Activated naive CD8-positive, alpha-beta T cell treated with anti-CD3 and anti-CD28 coated beads, Interleukin-2, amount 10 ng/mL, durations not matched to agents 7 days and 5 days (primary cell): Measurements from ENCODE around the gene HEXD. TPM values are rescaled to one million over a fixed set of nuclear protein-coding genes. Genes with fewer than 3 reads are reported as not detected.

Source experiments
- ATAC-seq: fragments of 150-1000 bp; cut with Tn5 transposase; one replicate; pipeline ENCODE4 v1.10.0; 2021; ENCODE audit warnings: low read depth, moderate library complexity
- POLR2A ChIA-PET: fragments of 350-600 bp; sonication (Branson Sonifier 250); formaldehyde crosslinking; loops from one replicate; lab custom pipeline; 2021; ENCODE audit warnings: antibody characterized with exemption; lab: Charles Lee
- DNase-seq: peaks from one replicate; pipeline ENCODE4 v3.0.0; 2021
- H3K27ac Mint-ChIP-seq: one replicate; pipeline ENCODE4 v1.8.0; 2022; ENCODE audit warnings: mild to moderate bottlenecking, mixed read lengths
- H3K27me3 Mint-ChIP-seq: one replicate; pipeline ENCODE4 v1.8.0; 2022; ENCODE audit warnings: mild to moderate bottlenecking, moderate library complexity, mixed read lengths
- H3K36me3 Mint-ChIP-seq: one replicate; pipeline ENCODE4 v1.8.0; 2021; ENCODE audit warnings: mild to moderate bottlenecking, mixed read lengths
- H3K4me1 Mint-ChIP-seq: one replicate; pipeline ENCODE4 v1.8.0; 2021; ENCODE audit warnings: mixed read lengths
- H3K4me3 Mint-ChIP-seq: one replicate; pipeline ENCODE4 v1.8.0; 2022; ENCODE audit warnings: mild to moderate bottlenecking, moderate library complexity, mixed read lengths
- H3K9me3 Mint-ChIP-seq: one replicate; pipeline ENCODE4 v1.8.0; 2021; ENCODE audit warnings: mixed read lengths
- total RNA-seq, 2 experiments: library from RNA; stranded (reverse); gene quantifications; one replicate each; pipeline ENCODE4 v1.2.3, GENCODE V29; 2021

Gene HEXD
- total RNA-seq, 2 experiments from 2014 or later, result 84.1 to 84.8 TPM

DNA sequence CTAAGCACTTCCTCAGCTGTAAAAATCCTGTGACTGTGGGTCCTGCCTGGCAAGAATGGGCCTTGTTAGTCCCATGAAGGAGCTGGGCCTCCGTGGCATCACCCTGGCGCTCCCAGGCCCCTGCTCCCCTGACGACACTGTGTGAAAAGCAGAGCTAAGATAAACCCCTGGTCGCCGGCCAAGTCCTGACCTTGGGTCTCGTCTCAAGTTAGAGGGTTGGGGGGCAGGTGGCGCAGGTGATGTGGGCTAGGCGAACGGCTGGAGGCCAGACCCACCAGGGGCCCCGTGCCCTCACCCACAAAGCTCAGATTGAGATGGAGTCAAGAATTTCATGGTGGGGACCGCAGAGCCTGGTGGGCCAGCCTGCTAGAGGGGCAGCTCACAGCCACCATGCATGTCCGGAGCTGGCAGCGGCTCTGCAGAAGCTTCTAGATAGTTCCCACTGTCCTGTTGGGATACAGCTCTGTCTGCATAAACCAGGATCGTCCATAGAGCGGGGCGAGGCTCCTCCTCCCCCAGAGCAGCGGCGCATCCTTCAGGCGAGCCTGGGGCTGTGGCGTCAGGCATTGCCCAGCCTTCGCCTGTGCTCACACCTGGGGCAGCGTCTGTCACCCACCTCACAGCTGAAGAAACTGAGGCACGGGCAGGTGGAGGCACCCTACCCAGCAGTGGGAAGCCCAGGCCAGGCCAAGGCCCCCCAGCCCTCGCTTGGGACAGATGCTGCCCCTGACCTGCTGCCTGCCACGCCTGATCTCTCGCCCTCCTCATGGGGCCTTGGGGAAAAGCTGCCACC, 20.4 kb downstream of the HEXD start:
- peaks cover 3% of the 10 kb centered on the region for H3K4me1 Mint-ChIP-seq
- DNase-seq, result no peak
- no peaks in the 10 kb centered on the region for H3K27me3 Mint-ChIP-seq
- no peaks in the 10 kb centered on the region for H3K9me3 Mint-ChIP-seq
- no peak overlapping the region for H3K4me3 Mint-ChIP-seq
- ATAC-seq, result no peak
- POLR2A ChIA-PET, result interaction anchor here (0.7 to 2.3 kb wide), 4 partner anchors 9 to 19 kb away, joined by 3 to 11 read pairs (median 4); no protein-coding TSS in a partner anchor
- H3K27ac Mint-ChIP-seq, result no peak overlapping the region
- H3K36me3 Mint-ChIP-seq, result peaks cover 3% of the 10 kb centered on the region

- peaks cover 3% of the 10 kb centered on the region for H3K4me1 Mint-ChIP-seq
- DNase-seq (no peak), ATAC-seq (no peak)
- H3K27me3 Mint-ChIP-seq, result no peaks in the 10 kb centered on the region
- no peak overlapping the region for H3K4me3 Mint-ChIP-seq
- no peak overlapping the region for H3K27ac Mint-ChIP-seq
- H3K36me3 Mint-ChIP-seq, result peaks cover 3% of the 10 kb centered on the region
- no peaks in the 10 kb centered on the region for H3K9me3 Mint-ChIP-seq
- POLR2A ChIA-PET, result interaction anchor here (1.2 to 2.3 kb wide), 3 partner anchors 10 to 20 kb away, joined by 3 to 11 read pairs (median 4); no protein-coding TSS in a partner anchor
Measured at GRCh38 chr17:82439194-82439828, 21.2 kb downstream of the HEXD start.

GRCh38 chr17:82439829-82440365, 21.8 kb downstream of the HEXD start:
- H3K4me1 Mint-ChIP-seq, result no peaks in the 10 kb centered on the region
- H3K9me3 Mint-ChIP-seq, result no peaks in the 10 kb centered on the region
- POLR2A ChIA-PET, result interaction anchor here (1.2 to 1.3 kb wide), 2 partner anchors 9 to 20 kb away, joined by 3 to 6 read pairs; no protein-coding TSS in a partner anchor
- H3K4me3 Mint-ChIP-seq, result no peak overlapping the region
- H3K36me3 Mint-ChIP-seq, result peaks cover 3% of the 10 kb centered on the region
- no peak overlapping the region for H3K27ac Mint-ChIP-seq
- DNase-seq (no peak), ATAC-seq (no peak)
- H3K27me3 Mint-ChIP-seq, result no peaks in the 10 kb centered on the region

- H3K9me3 Mint-ChIP-seq, result no peaks in the 10 kb centered on the region
- peak overlapping the region; percentile 11 for H3K27ac Mint-ChIP-seq
- H3K4me3 Mint-ChIP-seq, result no peak overlapping the region
- H3K4me1 Mint-ChIP-seq, result no peaks in the 10 kb centered on the region
- peaks cover 3% of the 10 kb centered on the region for H3K36me3 Mint-ChIP-seq
- DNase-seq (no peak), ATAC-seq (no peak)
- H3K27me3 Mint-ChIP-seq, result no peaks in the 10 kb centered on the region
- POLR2A ChIA-PET, result interaction anchor here (1.2 to 1.3 kb wide), 2 partner anchors 9 to 21 kb away, joined by 3 to 6 read pairs; no protein-coding TSS in a partner anchor
Measured at GRCh38 chr17:82440469-82440981, 22.4 kb downstream of the HEXD start.

GRCh38 chr17:82440991-82441627, 23.0 kb downstream of the HEXD start:
- peak; percentile 5 for ATAC-seq
- Mint-ChIP-seq H3K4me3 (no peak overlapping the region), H3K4me1 (peaks cover 1% of the 10 kb centered on the region), H3K27me3 (no peaks in the 10 kb centered on the region), H3K9me3 (no peaks in the 10 kb centered on the region), H3K27ac (peak overlapping the region; percentile 60), H3K36me3 (peaks cover 3% of the 10 kb centered on the region)
- DNase-seq, result no peak
- POLR2A ChIA-PET, result interaction anchor here (1.3 kb wide), 1 partner anchor 8 kb away, joined by 6 read pairs; no protein-coding TSS in a partner anchor

DNA sequence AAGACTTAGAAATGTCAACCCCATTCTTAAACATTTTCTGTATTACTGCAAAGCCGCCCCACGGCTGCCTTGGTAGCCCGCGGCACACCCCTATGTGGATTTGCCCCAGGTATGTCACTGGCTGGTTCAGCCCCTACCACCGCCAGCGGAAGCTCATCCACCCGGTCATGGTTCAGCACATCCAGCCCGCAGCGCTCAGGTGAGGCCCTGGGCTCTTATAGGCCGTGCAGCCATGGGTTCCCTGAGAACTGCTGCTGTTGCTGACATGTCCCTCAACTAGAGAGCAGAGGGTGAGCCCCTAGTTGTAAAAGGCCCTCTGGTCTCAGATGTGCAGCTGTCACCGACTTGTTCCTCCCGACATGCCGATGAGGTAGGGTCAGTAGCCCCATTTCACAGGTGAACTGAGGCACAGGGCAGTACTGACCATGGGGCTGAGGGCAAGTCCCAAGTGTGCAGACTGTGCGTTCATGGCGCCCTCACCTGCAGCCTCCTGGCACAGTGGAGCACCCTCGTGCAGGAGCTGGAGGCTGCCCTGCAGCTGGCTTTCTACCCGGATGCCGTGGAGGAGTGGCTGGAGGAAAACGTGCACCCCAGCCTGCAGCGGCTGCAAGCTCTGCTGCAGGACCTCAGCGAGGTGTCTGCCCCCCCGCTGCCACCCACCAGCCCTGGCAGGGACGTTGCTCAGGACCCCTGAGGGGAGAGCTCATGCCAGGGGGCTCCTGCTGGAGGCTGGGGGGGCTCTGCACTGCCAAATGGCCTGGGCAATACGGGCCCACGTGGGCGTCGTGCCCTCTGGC, 23.7 kb downstream of the HEXD start:
- H3K9me3 Mint-ChIP-seq, result no peaks in the 10 kb centered on the region
- DNase-seq (no peak), ATAC-seq (no peak)
- peaks cover 2% of the 10 kb centered on the region for H3K4me1 Mint-ChIP-seq
- no peak overlapping the region for H3K27ac Mint-ChIP-seq
- H3K36me3 Mint-ChIP-seq, result peaks cover 3% of the 10 kb centered on the region
- POLR2A ChIA-PET, result interaction anchor here (0.6 to 1.2 kb wide), 3 partner anchors 12 to 59 kb away, joined by 3 read pairs; partner anchors contain the start of gene OGFOD3
- no peak overlapping the region for H3K4me3 Mint-ChIP-seq
- no peaks in the 10 kb centered on the region for H3K27me3 Mint-ChIP-seq

DNA sequence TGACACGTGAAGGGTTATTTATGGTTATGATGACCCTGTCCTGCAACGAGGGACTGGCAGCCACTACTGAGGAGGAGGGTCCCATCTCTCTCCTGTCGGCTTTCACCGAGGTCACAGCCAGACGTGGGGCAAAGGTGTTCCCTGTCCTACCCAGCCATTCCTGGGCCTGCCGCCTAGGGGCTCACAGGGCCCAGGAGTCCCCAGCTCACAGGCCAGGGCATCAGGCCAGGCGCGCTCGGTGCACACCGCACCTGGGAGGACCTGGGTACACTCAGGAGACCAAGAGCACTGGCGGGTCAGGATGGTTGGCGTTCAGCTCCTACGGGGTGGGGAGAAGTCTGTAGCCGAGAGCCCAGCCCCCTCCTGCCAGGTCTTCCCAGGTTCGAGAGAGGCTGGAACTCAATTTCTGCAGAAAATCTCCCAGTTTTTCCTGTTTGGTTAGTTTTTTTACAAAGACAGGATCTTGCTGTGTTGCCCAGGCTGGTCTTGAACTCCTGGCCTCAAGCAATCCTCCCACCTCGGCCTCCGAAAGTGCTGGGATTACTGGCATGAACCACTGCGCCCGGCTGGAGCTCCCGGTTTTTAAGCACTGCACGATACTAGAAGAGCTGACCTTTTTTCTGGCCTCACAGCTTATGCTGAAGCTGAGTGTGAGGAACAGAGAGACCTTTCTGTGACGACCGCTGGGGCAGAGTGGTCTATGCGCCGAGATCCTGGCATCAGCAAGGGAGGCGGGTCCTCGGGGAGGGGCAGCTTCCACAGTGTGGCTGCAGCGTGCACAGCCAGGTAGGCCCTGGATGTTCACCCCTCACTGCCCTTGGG, 24.7 kb downstream of the HEXD start:
- no peak for DNase-seq
- no peaks in the 10 kb centered on the region for H3K27me3 Mint-ChIP-seq
- peaks cover 6% of the 10 kb centered on the region for H3K4me1 Mint-ChIP-seq
- H3K9me3 Mint-ChIP-seq, result no peaks in the 10 kb centered on the region
- H3K27ac Mint-ChIP-seq, result no peak overlapping the region
- H3K36me3 Mint-ChIP-seq, result peaks cover 5% of the 10 kb centered on the region
- ATAC-seq, result no peak
- no peak overlapping the region for H3K4me3 Mint-ChIP-seq
- POLR2A ChIA-PET, result interaction anchor here (0.6 to 1.2 kb wide), 2 partner anchors 13 to 58 kb away, joined by 3 read pairs; no protein-coding TSS in a partner anchor

DNA sequence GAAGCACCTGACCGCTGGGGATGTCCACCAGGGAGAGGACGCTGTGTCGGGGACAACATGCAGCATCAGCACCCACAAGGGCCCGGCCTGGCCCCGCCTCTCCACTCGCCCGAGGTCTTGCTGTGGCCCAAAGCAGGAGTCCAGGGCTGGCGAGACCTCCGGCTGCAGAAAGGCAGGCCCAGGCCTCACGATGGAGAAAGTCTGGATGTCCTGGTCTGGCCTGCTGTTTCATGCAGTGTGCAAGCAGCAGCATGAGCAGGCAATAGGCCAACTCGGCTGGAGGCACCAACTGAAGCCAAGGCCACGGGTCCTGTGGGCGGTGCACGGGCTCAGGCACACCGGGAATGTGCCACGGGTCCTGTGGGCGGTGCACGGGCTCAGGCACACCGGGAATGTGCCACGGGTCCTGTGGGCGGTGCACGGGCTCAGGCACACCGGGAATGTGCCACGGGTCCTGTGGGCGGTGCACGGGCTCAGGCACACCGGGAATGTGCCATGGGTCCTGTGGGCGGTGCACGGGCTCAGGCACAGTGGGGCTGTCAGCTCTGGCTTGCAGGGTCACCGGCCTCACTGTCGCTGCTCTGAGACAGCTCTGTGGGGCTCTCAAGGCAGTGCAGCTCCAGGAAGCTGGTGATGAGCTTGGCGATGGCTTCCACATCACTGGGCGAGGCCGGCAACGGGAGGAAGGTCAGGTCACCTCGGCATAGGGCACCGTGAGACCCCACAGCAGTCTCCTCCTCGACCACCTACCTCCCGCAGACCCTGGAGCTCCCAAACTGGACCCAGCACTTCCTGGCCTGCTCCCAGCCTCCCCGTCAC, 25.5 kb downstream of the HEXD start:
- POLR2A ChIA-PET, result no interaction called here
- no peak overlapping the region for H3K27ac Mint-ChIP-seq
- H3K36me3 Mint-ChIP-seq, result peaks cover 5% of the 10 kb centered on the region
- DNase-seq (no peak), ATAC-seq (no peak)
- H3K4me3 Mint-ChIP-seq, result no peak overlapping the region
- no peaks in the 10 kb centered on the region for H3K9me3 Mint-ChIP-seq
- H3K4me1 Mint-ChIP-seq, result peaks cover 6% of the 10 kb centered on the region
- no peaks in the 10 kb centered on the region for H3K27me3 Mint-ChIP-seq

DNA sequence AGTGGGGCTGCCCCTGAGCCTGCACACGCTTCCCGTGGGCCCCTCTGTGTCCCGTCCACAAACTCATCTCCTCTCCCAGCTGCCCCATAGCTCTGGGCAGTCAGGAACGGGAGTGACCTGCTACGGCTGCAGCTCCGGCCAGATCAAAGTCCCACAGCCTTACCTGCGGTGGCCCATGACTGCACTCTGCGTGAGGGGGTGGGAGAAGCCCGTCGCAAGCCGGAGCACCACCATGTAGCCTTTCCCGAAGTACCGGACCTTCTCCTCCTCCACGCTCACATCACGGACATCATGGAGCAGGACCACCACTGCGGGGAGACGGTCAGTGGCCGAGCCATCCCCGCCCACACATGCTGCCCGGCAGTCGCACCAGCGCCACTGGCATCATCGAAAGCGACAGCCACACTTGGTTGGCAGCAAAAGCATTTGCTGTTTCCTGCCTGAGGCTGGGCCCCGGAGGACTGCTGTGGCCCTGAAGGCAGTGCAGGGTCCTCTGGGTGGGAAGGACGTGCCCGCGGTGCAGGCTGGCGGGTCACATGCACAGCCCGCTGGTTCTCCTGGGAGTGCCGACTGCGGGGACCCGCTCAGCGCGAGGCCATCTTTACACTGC, 26.2 kb downstream of the HEXD start:
- no peak overlapping the region for H3K27ac Mint-ChIP-seq
- H3K4me3 Mint-ChIP-seq, result no peak overlapping the region
- H3K9me3 Mint-ChIP-seq, result no peaks in the 10 kb centered on the region
- H3K4me1 Mint-ChIP-seq, result peaks cover 8% of the 10 kb centered on the region
- peaks cover 7% of the 10 kb centered on the region for H3K36me3 Mint-ChIP-seq
- no peaks in the 10 kb centered on the region for H3K27me3 Mint-ChIP-seq
- POLR2A ChIA-PET, result no interaction called here
- no peak for DNase-seq
- no peak for ATAC-seq

GRCh38 chr17:82444941-82445521, 26.9 kb downstream of the HEXD start:
- DNase-seq (no peak), ATAC-seq (no peak)
- H3K4me1 Mint-ChIP-seq, result peaks cover 11% of the 10 kb centered on the region
- H3K4me3 Mint-ChIP-seq, result no peak overlapping the region
- H3K9me3 Mint-ChIP-seq, result no peaks in the 10 kb centered on the region
- POLR2A ChIA-PET, result no interaction called here
- no peak overlapping the region for H3K27ac Mint-ChIP-seq
- peaks cover 13% of the 10 kb centered on the region for H3K36me3 Mint-ChIP-seq
- no peaks in the 10 kb centered on the region for H3K27me3 Mint-ChIP-seq
